ENCODE measurements around the gene TAOK1.

TAOK1 gene

DNA sequence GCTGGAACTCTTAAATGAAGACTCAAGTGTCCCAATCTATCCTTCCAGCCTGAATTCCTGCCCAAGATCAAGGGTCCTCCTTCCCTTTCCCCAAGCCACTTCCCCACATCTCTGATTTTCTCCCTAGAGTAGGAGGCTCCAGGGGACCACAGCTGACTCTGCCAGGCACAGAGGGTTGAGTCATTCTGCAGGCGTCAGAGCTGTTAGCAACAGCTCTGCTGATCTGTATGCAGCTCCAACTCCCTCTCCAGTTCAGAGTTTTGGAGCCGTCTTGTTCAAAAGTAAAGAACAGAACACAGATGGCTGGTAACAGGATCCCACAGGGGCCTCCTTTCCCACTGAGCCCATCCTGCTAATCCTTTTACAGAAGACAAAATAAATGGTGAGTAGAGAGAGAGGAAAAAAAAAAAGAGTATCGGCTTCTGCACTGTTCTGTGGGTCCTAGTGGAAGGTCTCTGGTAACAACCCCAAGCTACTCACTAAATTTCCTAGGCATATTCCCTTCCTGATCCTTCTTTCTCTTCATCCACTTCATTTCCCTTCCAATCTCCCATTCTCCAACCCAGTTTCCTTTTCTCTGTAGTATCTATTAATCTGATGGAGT, 13.4 kb upstream of the TAOK1 start:
- intact Hi-C loops (cut with DNase I) = loop anchor here (2.0 kb wide), 1 partner anchor 14 kb away; the partner anchor contains the start of gene TAOK1
- DNase-seq = peak; percentile 77 to 98 (median 84)

DNA sequence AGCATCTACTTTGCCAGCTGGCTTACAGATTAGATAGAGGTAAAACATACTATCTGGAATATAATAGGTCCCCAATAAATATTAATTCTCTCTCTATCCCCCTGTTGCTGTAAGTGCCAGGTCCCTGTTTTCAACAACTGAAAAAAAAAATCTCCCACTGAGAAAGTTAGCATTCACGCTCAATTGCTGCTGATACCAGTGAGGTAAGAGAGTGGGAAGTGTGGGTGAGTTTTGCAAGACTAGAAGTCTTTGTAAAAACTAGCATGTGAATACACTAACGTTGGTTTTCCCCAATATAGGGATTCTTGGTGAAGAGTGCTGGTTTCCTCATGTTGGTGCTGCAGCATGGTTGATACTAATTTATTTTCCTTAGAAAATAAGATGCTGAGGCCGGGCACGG, 11.7 kb upstream of the TAOK1 start:
- intact Hi-C loops (cut with DNase I) = no loop called here
- DNase-seq = no peak

DNA sequence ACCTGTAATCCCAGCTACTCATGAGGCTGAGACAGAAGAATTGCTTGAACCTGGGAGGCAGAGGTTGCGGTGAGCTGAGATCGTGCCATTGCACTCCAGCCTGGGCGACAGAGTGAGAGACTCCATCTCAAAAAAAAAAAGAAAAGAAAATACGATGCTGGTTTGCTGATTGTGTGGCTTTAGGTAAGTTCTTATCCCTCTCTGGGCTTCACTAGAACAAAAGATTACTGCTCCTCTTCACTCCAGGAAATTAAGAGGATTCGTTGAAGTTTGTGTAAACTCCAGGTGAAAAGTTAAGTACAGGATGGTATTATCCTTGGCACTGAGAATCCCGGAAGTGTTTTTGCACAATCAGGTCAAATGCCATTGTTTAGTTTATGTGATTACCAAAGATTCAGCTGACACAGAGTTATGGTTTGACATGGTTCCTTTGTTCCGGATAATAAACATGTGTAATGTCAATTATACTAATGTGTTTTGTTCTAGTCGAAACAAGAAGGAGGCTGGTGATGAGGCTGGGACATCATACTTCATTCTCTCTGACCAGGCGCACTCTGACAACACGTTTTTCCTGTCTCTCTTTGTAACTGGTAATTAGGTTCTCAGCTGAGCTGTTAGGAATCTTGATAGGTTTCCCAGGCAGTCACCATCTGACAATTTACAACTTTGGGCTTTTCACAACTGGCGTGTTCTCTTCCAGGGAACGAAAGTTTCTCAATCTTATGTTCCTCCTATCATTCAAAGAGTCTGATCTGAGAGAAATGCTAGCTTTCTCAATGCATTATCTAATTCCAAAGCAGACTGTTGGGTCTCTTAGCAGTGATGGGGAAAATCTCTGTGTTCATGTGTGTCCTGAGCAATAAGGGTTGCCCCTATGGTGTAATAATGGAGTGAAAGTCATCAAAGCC, 10.8 kb upstream of the TAOK1 start:
- no peak for DNase-seq
- intact Hi-C loops (cut with DNase I) = no loop called here

DNA sequence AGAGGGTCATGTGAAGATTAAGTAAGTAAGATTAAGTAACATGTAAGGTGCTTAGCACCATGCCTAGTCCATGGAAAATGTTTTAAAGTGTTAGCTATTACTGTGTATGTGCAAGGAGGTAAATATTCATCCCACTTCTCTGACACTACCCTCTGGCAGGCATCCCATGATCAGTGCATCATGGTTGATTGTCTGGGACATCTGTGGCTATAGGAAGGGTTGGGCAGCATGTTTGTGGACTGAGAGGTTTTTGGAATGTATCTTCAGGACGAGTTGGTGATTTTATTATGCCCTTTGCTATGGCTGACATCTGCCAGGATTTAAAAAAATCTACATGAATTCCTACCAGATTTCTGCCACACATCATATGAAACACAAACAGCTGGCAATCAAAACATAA, 6.5 kb upstream of the TAOK1 start:
- no peak for DNase-seq
- intact Hi-C loops (cut with DNase I) = no loop called here

- no peak for DNase-seq
- intact Hi-C loops (cut with DNase I) = no loop called here
Observed at GRCh38 chr17:29384901-29385300, 5.3 kb upstream of the TAOK1 start.

- no peak for DNase-seq
- intact Hi-C loops (cut with DNase I) = no loop called here
Observed at GRCh38 chr17:29386760-29387159, 3.4 kb upstream of the TAOK1 start.

DNA sequence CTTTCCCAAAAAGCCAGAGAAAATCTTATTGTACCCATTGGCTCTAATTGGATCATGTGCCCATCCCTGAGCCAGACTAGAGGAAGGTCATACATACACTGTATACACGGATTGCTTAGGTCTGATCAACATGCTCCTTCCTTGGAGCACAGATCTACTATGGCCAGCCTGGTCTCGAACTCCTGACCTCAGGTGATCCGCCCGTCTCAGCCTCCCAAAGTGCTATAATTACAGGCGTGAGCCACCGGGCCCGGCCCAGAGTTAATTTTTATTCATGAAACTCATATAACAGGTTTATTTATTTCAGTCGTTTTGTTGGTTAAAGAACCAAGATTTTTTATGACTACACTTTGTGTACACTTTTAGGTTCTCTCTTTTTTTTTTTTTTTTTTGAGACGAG, 1.2 kb upstream of the TAOK1 start:
- intact Hi-C loops (cut with DNase I) = no loop called here
- DNase-seq = no peak

GRCh38 chr17:29390851-29391631, 878 bp downstream of the TAOK1 start:
- intact Hi-C loops (cut with DNase I) = loop anchor here (2.0 to 5.0 kb wide), 2 partner anchors 14 to 99 kb away; partner anchors contain the start of gene NUFIP2
- peak in 1 of 10 donors; percentile 12 for DNase-seq

GRCh38 chr17:29393436-29393835, 3.3 kb downstream of the TAOK1 start:
- intact Hi-C loops (cut with DNase I) = loop anchor here (5.0 kb wide), 1 partner anchor 101 kb away; the partner anchor contains the start of gene NUFIP2
- DNase-seq = no peak

DNA sequence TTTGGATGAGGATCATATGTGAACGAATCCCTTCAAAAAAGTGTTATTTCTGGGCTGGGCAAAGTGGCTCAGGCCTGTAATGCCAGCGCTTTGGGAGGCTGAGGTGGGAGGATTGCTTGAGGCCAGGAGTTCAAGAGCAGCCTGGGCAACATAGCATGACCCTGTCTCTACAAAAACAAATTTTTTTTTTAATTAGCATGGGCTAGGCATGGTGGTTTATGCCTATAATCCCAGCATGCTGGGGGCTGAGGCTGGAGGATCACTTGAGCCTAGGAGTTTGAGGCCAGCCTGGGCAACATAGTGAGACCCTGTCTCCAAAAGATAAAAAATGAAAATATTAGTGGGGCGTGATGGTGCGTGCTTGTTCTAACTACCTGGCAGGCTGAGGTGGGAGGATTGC, 4.6 kb downstream of the TAOK1 start:
- no peak for DNase-seq
- intact Hi-C loops (cut with DNase I) = loop anchor here (5.0 kb wide), 1 partner anchor 102 kb away; the partner anchor contains the start of gene NUFIP2

GRCh38 chr17:29396066-29396465, 5.9 kb downstream of the TAOK1 start:
- intact Hi-C loops (cut with DNase I) = no loop called here
- no peak for DNase-seq

DNA sequence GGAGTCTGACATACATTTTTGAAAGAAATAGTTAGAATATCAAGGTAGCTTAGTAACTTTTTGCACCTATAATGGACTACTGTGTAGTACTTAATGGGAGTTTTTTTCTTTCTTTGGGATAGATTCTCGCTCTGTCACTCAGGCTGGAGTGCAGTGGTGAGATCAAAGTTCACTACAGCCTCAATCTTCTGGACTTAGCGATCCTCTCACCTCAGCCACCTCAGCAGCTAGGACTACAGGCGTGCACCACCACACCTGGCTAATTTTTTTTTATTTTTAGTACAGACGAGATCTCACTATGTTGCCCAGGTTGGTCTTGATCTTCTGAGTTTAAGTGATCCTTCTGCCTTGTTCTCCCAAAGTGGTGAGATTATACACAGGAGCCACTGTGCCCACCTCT, 9.5 kb downstream of the TAOK1 start:
- intact Hi-C loops (cut with DNase I) = no loop called here
- no peak for DNase-seq

- intact Hi-C loops (cut with DNase I) = no loop called here
- DNase-seq = no peak
Observed at GRCh38 chr17:29400818-29401217, 10.7 kb downstream of the TAOK1 start.

DNA sequence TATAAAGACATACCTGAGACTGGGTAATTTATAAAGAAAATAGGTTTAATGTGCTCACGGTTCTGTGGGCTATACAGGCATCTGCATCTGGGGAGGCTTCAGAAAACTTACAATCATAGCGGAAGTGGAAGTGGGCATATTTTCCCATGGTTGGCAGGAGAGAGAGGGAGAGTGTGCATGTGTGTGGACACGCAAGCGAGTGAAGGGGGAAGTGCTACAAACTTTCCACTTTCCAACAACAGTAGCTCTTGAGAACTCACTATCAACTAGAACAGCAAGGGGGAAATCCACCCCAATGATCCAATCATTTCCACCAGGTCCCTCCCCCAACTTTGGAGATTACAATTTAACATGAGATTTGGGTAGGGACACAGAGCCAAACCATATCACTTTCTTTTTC, 11.1 kb downstream of the TAOK1 start:
- no peak for DNase-seq
- intact Hi-C loops (cut with DNase I) = no loop called here

- DNase-seq = no peak
- intact Hi-C loops (cut with DNase I) = no loop called here
Observed at GRCh38 chr17:29407856-29408255, 17.7 kb downstream of the TAOK1 start.

GRCh38 chr17:29409963-29410362, 19.8 kb downstream of the TAOK1 start:
- intact Hi-C loops (cut with DNase I) = no loop called here
- DNase-seq = no peak

DNA sequence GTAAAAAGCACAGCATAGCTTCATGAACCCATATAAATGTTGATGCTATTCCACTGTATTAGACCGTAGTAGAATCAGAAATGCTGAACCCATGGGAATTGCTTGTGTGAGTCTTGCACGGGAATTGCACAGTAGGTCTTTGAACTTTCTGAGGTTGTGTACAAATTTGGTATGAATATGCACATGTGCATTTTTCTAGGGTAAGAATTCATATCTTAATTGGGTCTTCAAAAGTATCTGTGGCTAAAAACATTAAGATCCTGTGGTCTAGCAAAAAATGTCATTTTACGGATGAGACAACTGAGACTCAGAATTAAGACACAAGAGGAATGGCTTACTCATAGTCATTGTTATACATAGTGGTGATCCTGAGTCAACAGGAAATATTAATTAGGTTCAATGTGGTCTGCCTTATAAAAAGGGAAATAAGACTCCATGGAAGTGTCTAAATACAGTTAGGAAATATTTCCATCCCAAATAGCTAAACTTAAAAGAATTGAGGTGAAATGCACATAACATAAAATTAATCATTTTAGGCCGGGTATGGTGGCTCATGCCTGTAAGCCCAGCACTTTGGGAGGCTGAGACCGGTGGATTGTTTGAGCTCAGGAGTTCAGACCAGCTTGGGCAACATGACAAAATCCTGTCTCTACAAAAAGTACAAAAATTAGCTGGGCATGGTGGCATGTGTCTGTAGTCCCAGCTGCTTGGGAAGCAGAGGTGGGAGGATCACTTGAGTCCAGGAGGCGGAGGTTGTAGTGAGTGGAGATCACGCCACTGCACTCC, 22.8 kb downstream of the TAOK1 start:
- DNase-seq = no peak
- intact Hi-C loops (cut with DNase I) = no loop called here

GRCh38 chr17:29420128-29420527, 30.0 kb downstream of the TAOK1 start:
- DNase-seq = no peak
- intact Hi-C loops (cut with DNase I) = no loop called here

DNA sequence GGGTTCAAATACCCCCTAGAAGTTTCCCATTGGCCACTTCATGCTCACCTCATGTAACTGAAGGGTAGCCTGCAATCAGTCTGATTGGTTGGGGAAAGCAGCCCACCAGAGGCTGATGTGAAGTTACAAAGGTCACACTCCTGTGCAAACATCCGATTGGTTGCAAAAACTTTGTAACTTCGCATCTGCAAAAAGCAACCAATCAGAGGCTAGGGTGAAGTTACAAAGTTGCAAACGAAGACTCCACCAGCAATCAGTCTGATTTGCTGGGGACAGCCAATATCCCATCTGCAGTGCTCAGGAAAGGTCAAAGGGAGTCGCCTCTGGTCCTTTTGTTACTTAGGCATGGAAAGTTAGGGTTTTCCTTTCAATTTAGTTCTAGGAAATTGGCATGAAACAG, 40.1 kb downstream of the TAOK1 start:
- no peak for DNase-seq
- intact Hi-C loops (cut with DNase I) = no loop called here

DNA sequence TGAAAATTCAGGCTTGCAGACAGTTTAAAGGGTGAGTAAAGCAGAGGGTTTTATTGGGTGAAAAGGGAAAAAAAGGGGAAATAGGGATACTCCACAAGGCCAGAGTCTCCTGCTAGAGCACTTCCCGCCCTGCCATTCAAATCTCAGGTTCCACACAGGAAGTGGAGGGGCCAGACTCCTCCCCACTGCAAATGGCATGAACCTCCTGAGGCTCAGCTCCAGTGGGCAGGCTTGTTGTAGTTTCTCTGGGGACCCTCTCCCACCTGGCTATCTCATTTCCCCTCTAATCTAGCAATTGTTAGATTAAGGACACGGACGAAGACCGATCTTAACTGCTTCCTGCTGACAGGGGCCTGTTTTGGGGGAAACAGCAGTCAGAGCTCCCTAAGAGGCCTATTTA, 43.4 kb downstream of the TAOK1 start:
- no peak for DNase-seq
- intact Hi-C loops (cut with DNase I) = no loop called here

Data from posterior cingulate gyrus (tissue), 11 donors.